Fibroblast of mammary gland (primary cell): ENCODE data around the gene DLG1.

Experiments used
- DNase-seq: peaks from one replicate; pipeline ENCODE4 v3.0.0-alpha.2; 2010; ENCODE audit warnings: low read depth
- H3K4me3 ChIP-seq: 2 replicates; pipeline ENCODE4 v1.5.1; 2011; ENCODE audit warnings: low read depth, mild to moderate bottlenecking, low read length, moderate library complexity; ENCODE audit not compliant: control insufficient read depth
- CTCF ChIP-seq: conservative IDR thresholded peaks from 2 replicates; pipeline ENCODE4 v1.5.1; 2011; ENCODE audit warnings: low read depth, low read length, inconsistent platforms; ENCODE audit not compliant: control insufficient read depth, insufficient read depth

Gene DLG1

GRCh38 chr3:197026481-197026866 lies 271.9 kb downstream of the DLG1 start:
- H3K4me3 ChIP-seq, result no peak overlapping the region
- DNase-seq, result no peak
- no peak for TF ChIP-seq CTCF

- TF ChIP-seq CTCF, result no peak
- DNase-seq, result no peak
- no peak overlapping the region for H3K4me3 ChIP-seq
These were observed 272.5 kb downstream of the DLG1 start for GRCh38 chr3:197025736-197026480.

GRCh38 chr3:197024881-197025735 lies 273.3 kb downstream of the DLG1 start:
- no peak for TF ChIP-seq CTCF
- no peak overlapping the region for H3K4me3 ChIP-seq
- no peak for DNase-seq

- no peak for TF ChIP-seq CTCF
- no peak for DNase-seq
- H3K4me3 ChIP-seq, result no peak overlapping the region
These were observed 274.3 kb downstream of the DLG1 start for GRCh38 chr3:197023998-197024651.

- no peak for TF ChIP-seq CTCF
- DNase-seq, result no peak
- H3K4me3 ChIP-seq, result no peak overlapping the region
These were observed 275.0 kb downstream of the DLG1 start for GRCh38 chr3:197023241-197023997.

- no peak overlapping the region for H3K4me3 ChIP-seq
- no peak for TF ChIP-seq CTCF
These were observed 275.8 kb downstream of the DLG1 start for GRCh38 chr3:197022405-197023231.

More at GRCh38 chr3:197022405-197023231, 275.8 kb downstream of the DLG1 start:
- DNase-seq, result no peak
